Measurements from ENCODE around the gene MMP17.
"Not testable (repeated sequence)": the region's sequence is repeated elsewhere in the genome, so short reads cannot be mapped to it uniquely, and the experiment has no call there.

The MMP17 gene

GRCh38 chr12:131862994-131863710 lies 35.0 kb downstream of the MMP17 start:
- H3K4me3 Mint-ChIP-seq = no peak overlapping the region
- peaks cover 12 to 13% of the 10 kb centered on the region in 2 donors for H3K27me3 Mint-ChIP-seq
- H3K9me3 Mint-ChIP-seq = no peaks in the 10 kb centered on the region
- H3K27ac Mint-ChIP-seq = no peak overlapping the region
- no peak for ATAC-seq (replicated peaks)
- DNase-seq = no peak
- H3K36me3 Mint-ChIP-seq (ENCODE audit: insufficient read depth) = peaks cover 3% of the 10 kb centered on the region
- H3K4me1 Mint-ChIP-seq (ENCODE audit: low read depth in 2 of 2) = peaks cover 0 to 10% of the 10 kb centered on the region in 2 donors

GRCh38 chr12:131863711-131864396 lies 35.7 kb downstream of the MMP17 start:
- ATAC-seq (replicated peaks) (no peak), DNase-seq (no peak)
- Mint-ChIP-seq H3K36me3 (ENCODE audit: insufficient read depth) (peaks cover 3% of the 10 kb centered on the region), H3K27ac (no peak overlapping the region), H3K4me1 (ENCODE audit: low read depth in 2 of 2) (peaks cover 0 to 10% of the 10 kb centered on the region in 2 donors), H3K4me3 (no peak overlapping the region), H3K9me3 (no peaks in the 10 kb centered on the region), H3K27me3 (peaks cover 7% of the 10 kb centered on the region in 2 donors)

- Mint-ChIP-seq H3K36me3 (ENCODE audit: insufficient read depth) (peaks cover 3% of the 10 kb centered on the region), H3K9me3 (no peaks in the 10 kb centered on the region), H3K4me1 (ENCODE audit: low read depth in 2 of 2) (peaks cover 0 to 10% of the 10 kb centered on the region in 2 donors), H3K27me3 (peaks cover 7% of the 10 kb centered on the region in 2 donors), H3K27ac (no peak overlapping the region), H3K4me3 (no peak overlapping the region)
- DNase-seq = no peak
- no peak for ATAC-seq (replicated peaks)
Observed at GRCh38 chr12:131864469-131864868, 36.3 kb downstream of the MMP17 start.

GRCh38 chr12:131865180-131865875 lies 37.1 kb downstream of the MMP17 start:
- Mint-ChIP-seq H3K27me3 (peaks cover 7% of the 10 kb centered on the region in 2 donors), H3K27ac (no peak overlapping the region), H3K36me3 (ENCODE audit: insufficient read depth) (peaks cover 3% of the 10 kb centered on the region), H3K4me3 (no peak overlapping the region), H3K9me3 (no peaks in the 10 kb centered on the region), H3K4me1 (ENCODE audit: low read depth in 2 of 2) (peaks cover 0 to 10% of the 10 kb centered on the region in 2 donors)
- DNase-seq (no peak), ATAC-seq (replicated peaks) (no peak)

GRCh38 chr12:131867471-131867870 lies 39.3 kb downstream of the MMP17 start:
- DNase-seq = no peak
- H3K9me3 Mint-ChIP-seq = no peaks in the 10 kb centered on the region
- peaks cover 0 to 8% of the 10 kb centered on the region in 2 donors for H3K27me3 Mint-ChIP-seq
- peaks cover 3% of the 10 kb centered on the region for H3K36me3 Mint-ChIP-seq (ENCODE audit: insufficient read depth)
- H3K4me1 Mint-ChIP-seq (ENCODE audit: low read depth in 2 of 2) = peaks cover 0 to 2% of the 10 kb centered on the region in 2 donors
- no peak for ATAC-seq (replicated peaks)
- H3K27ac Mint-ChIP-seq = no peak overlapping the region
- no peak overlapping the region for H3K4me3 Mint-ChIP-seq

GRCh38 chr12:131867891-131868675 lies 39.9 kb downstream of the MMP17 start:
- Mint-ChIP-seq H3K4me3 (no peak overlapping the region), H3K27ac (no peak overlapping the region), H3K4me1 (ENCODE audit: low read depth in 2 of 2) (peaks cover 0 to 2% of the 10 kb centered on the region in 2 donors), H3K36me3 (ENCODE audit: insufficient read depth) (peaks cover 3% of the 10 kb centered on the region), H3K9me3 (no peaks in the 10 kb centered on the region), H3K27me3 (peaks cover 0 to 11% of the 10 kb centered on the region in 2 donors)
- DNase-seq (no peak), ATAC-seq (replicated peaks) (no peak)

GRCh38 chr12:131869871-131870418 lies 41.8 kb downstream of the MMP17 start:
- H3K4me1 Mint-ChIP-seq (ENCODE audit: low read depth in 2 of 2) = peaks cover 0 to 2% of the 10 kb centered on the region in 2 donors
- H3K9me3 Mint-ChIP-seq = no peaks in the 10 kb centered on the region
- ATAC-seq (replicated peaks) = no peak
- H3K36me3 Mint-ChIP-seq (ENCODE audit: insufficient read depth) = no peaks in the 10 kb centered on the region
- peak overlapping the region in 1 of 2 donors; percentile 19 for H3K27ac Mint-ChIP-seq
- H3K27me3 Mint-ChIP-seq = peaks cover 0 to 17% of the 10 kb centered on the region in 2 donors
- DNase-seq = no peak
- no peak overlapping the region for H3K4me3 Mint-ChIP-seq

- H3K4me1 Mint-ChIP-seq (ENCODE audit: low read depth in 2 of 2) = peaks cover 0 to 2% of the 10 kb centered on the region in 2 donors
- no peaks in the 10 kb centered on the region for H3K9me3 Mint-ChIP-seq
- DNase-seq (no peak), ATAC-seq (replicated peaks) (no peak)
- H3K27me3 Mint-ChIP-seq = peaks cover 0 to 17% of the 10 kb centered on the region in 2 donors
- H3K27ac Mint-ChIP-seq = no peak overlapping the region
- no peak overlapping the region for H3K4me3 Mint-ChIP-seq
- H3K36me3 Mint-ChIP-seq (ENCODE audit: insufficient read depth) = no peaks in the 10 kb centered on the region
Observed at GRCh38 chr12:131871677-131872076, 43.5 kb downstream of the MMP17 start.

- no peaks in the 10 kb centered on the region for H3K9me3 Mint-ChIP-seq
- H3K27me3 Mint-ChIP-seq = peaks cover 0 to 19% of the 10 kb centered on the region in 2 donors
- no peak overlapping the region for H3K27ac Mint-ChIP-seq
- DNase-seq (no peak), ATAC-seq (replicated peaks) (no peak)
- no peaks in the 10 kb centered on the region for H3K36me3 Mint-ChIP-seq (ENCODE audit: insufficient read depth)
- H3K4me3 Mint-ChIP-seq = no peak overlapping the region
- peaks cover 0 to 2% of the 10 kb centered on the region in 2 donors for H3K4me1 Mint-ChIP-seq (ENCODE audit: low read depth in 2 of 2)
Observed at GRCh38 chr12:131872154-131873051, 44.2 kb downstream of the MMP17 start.

GRCh38 chr12:131873293-131873692 lies 45.1 kb downstream of the MMP17 start:
- ATAC-seq (replicated peaks) = no peak
- H3K36me3 Mint-ChIP-seq (ENCODE audit: insufficient read depth) = peaks cover 2% of the 10 kb centered on the region
- H3K27me3 Mint-ChIP-seq = peaks cover 0 to 27% of the 10 kb centered on the region in 2 donors
- no peaks in the 10 kb centered on the region for H3K9me3 Mint-ChIP-seq
- H3K4me1 Mint-ChIP-seq (ENCODE audit: low read depth in 2 of 2) = peaks cover 0 to 2% of the 10 kb centered on the region in 2 donors
- no peak overlapping the region for H3K4me3 Mint-ChIP-seq
- no peak for DNase-seq
- no peak overlapping the region for H3K27ac Mint-ChIP-seq

- H3K4me1 Mint-ChIP-seq (ENCODE audit: low read depth in 2 of 2); H3K9me3 Mint-ChIP-seq; DNase-seq; H3K4me3 Mint-ChIP-seq; H3K27ac Mint-ChIP-seq; ATAC-seq (replicated peaks); H3K36me3 Mint-ChIP-seq (ENCODE audit: insufficient read depth): not testable (repeated sequence)
- H3K27me3 Mint-ChIP-seq = peaks cover 0 to 37% of the 10 kb centered on the region in 2 donors
Observed at GRCh38 chr12:131874972-131875371, 46.8 kb downstream of the MMP17 start.

GRCh38 chr12:131877216-131877615 lies 49.0 kb downstream of the MMP17 start:
- ATAC-seq (replicated peaks); DNase-seq; H3K9me3 Mint-ChIP-seq; H3K4me3 Mint-ChIP-seq; H3K27ac Mint-ChIP-seq; H3K4me1 Mint-ChIP-seq (ENCODE audit: low read depth in 2 of 2); H3K36me3 Mint-ChIP-seq (ENCODE audit: insufficient read depth): not testable (repeated sequence)
- H3K27me3 Mint-ChIP-seq = peaks cover 0 to 47% of the 10 kb centered on the region in 2 donors

All from effector memory CD8-positive, alpha-beta T cell (primary cell).